HG02840 (cell line): Measurements from ENCODE around the gene CTBP1.

Experiments
- ATAC-seq: cut with Tn5 transposase; IDR thresholded peaks from one replicate; pipeline ENCODE4 v1.9.1; 2021; ENCODE audit warnings: mild to moderate bottlenecking, moderate library complexity, moderate number of reproducible peaks; ENCODE audit not compliant: unreplicated experiment, low FRiP score

The CTBP1 gene

GRCh38 chr4:1212546-1213335 lies 36.2 kb downstream of the CTBP1 start:
- ATAC-seq: no peak

GRCh38 chr4:1211891-1212545 lies 36.9 kb downstream of the CTBP1 start:
- no peak for ATAC-seq

- no peak for ATAC-seq
Observed at GRCh38 chr4:1211371-1211770, 37.6 kb downstream of the CTBP1 start.

GRCh38 chr4:1210971-1211370 lies 38.0 kb downstream of the CTBP1 start:
- no peak for ATAC-seq

GRCh38 chr4:1210241-1210841 lies 38.6 kb downstream of the CTBP1 start:
- no peak for ATAC-seq

GRCh38 chr4:1209821-1210220 lies 39.1 kb downstream of the CTBP1 start:
- ATAC-seq: no peak

- ATAC-seq: no peak
Observed at GRCh38 chr4:1208970-1209704, 39.8 kb downstream of the CTBP1 start.

GRCh38 chr4:1208266-1208961 lies 40.5 kb downstream of the CTBP1 start:
- no peak for ATAC-seq

GRCh38 chr4:1207603-1208265 lies 41.2 kb downstream of the CTBP1 start:
- no peak for ATAC-seq

GRCh38 chr4:1207157-1207470 lies 41.8 kb downstream of the CTBP1 start:
- ATAC-seq: no peak

GRCh38 chr4:1206299-1207156 lies 42.4 kb downstream of the CTBP1 start:
- ATAC-seq: no peak

GRCh38 chr4:1205586-1206298 lies 43.2 kb downstream of the CTBP1 start:
- ATAC-seq: no peak

GRCh38 chr4:1204828-1205585 lies 43.9 kb downstream of the CTBP1 start:
- no peak for ATAC-seq

- ATAC-seq: no peak
Observed at GRCh38 chr4:1204286-1204827, 44.6 kb downstream of the CTBP1 start.

GRCh38 chr4:1203026-1203616 lies 45.8 kb downstream of the CTBP1 start:
- ATAC-seq: no peak

- ATAC-seq: no peak
Observed at GRCh38 chr4:1202526-1203011, 46.4 kb downstream of the CTBP1 start.
